Measurements from ENCODE around the gene UGT1A8.
"Not testable (repeated sequence)": the region's sequence is repeated elsewhere in the genome, so short reads cannot be mapped to it uniquely, and the experiment has no call there.

GRCh38 chr2:233745838-233746237 lies 128.4 kb downstream of the UGT1A8 start:
- TF ChIP-seq CTCF (IDR thresholded peaks at IDR 0.05); POLR2A (IDR thresholded peaks at IDR 0.05); EP300 (IDR thresholded peaks at IDR 0.05; ENCODE audit: low read depth); POLR2AphosphoS5 (IDR thresholded peaks at IDR 0.05): not testable (repeated sequence)
